ENCODE measurements around the gene STK11IP. TPM values are rescaled to one million over a fixed set of nuclear protein-coding genes. Genes with fewer than 3 reads are reported as not detected.
A peak's percentile ranks its signal among the peaks of the same experiment; 100 is the strongest.

The STK11IP gene
- total RNA-seq, 1 donor from 2014 or later = 34.5 TPM

GRCh38 chr2:219627103-219628100 lies 29.7 kb downstream of the STK11IP start, which contains the start of gene SLC4A3:
TSS of gene SLC4A3 (plus strand) at chr2:219627630. CDS start at chr2:219627993, 363 bp downstream.
- Mint-ChIP-seq H3K27ac (ENCODE audit: unreplicated experiment) (no peak within 1 kb of the TSS), H3K9me3 (ENCODE audit: unreplicated experiment) (no peaks in the 10 kb centered on the region), H3K4me3 (ENCODE audit: unreplicated experiment) (peak within 1 kb of the TSS; percentile 79), H3K27me3 (ENCODE audit: unreplicated experiment) (peaks cover 15% of the 10 kb centered on the region), H3K4me1 (ENCODE audit: low read depth, unreplicated experiment) (peaks cover 4% of the 10 kb centered on the region), H3K36me3 (ENCODE audit: unreplicated experiment) (no peaks in the 10 kb centered on the region)
- TF ChIP-seq, protein P1, sequence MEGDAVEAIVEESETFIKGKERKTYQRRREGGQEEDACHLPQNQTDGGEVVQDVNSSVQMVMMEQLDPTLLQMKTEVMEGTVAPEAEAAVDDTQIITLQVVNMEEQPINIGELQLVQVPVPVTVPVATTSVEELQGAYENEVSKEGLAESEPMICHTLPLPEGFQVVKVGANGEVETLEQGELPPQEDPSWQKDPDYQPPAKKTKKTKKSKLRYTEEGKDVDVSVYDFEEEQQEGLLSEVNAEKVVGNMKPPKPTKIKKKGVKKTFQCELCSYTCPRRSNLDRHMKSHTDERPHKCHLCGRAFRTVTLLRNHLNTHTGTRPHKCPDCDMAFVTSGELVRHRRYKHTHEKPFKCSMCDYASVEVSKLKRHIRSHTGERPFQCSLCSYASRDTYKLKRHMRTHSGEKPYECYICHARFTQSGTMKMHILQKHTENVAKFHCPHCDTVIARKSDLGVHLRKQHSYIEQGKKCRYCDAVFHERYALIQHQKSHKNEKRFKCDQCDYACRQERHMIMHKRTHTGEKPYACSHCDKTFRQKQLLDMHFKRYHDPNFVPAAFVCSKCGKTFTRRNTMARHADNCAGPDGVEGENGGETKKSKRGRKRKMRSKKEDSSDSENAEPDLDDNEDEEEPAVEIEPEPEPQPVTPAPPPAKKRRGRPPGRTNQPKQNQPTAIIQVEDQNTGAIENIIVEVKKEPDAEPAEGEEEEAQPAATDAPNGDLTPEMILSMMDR (IDR thresholded peaks at IDR 0.05; ENCODE audit: partially characterized antibody, unreplicated experiment) = no peak
- peak; percentile 61 for DNase-seq

DNA sequence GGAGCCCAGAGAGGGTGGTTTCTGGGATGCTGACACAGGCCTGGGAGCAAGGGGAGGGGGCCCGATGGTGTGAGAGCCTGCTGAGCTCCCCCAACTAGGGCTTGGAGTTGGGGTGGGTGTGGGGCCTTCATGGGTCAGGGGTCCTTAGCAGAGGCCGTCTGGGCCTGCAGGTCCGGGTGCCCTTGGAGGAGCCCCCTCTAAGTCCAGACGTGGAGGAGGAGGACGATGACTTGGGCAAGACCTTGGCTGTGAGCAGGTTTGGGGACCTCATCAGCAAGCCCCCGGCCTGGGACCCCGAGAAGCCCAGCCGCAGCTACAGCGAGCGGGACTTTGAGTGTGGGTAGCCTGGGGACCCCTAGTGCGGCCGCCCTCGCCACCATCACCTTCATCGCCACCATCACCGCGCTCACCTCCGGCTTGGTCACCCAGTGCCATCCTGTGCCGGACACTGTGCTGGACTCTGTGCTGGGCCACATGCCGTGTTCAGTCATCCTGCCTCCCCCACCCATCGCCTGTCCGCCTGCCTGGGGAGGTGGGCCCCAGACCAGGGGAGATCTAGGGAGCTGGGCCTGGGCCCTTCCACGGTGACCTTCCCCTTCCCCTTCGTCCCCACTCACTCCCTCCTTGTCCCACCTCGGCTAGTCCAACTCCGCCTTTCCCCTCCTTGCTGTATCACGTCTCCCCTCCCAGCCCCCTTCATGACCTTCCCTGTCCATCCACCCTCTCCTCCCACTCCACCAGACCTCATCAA lies 30.8 kb downstream of the STK11IP start:
- no peak for DNase-seq
- H3K9me3 Mint-ChIP-seq (ENCODE audit: unreplicated experiment) = no peaks in the 10 kb centered on the region
- H3K36me3 Mint-ChIP-seq (ENCODE audit: unreplicated experiment) = no peaks in the 10 kb centered on the region
- H3K4me3 Mint-ChIP-seq (ENCODE audit: unreplicated experiment) = peak overlapping the region; percentile 42
- no peak overlapping the region for H3K27ac Mint-ChIP-seq (ENCODE audit: unreplicated experiment)
- TF ChIP-seq, protein P1 (IDR thresholded peaks at IDR 0.05; ENCODE audit: partially characterized antibody, unreplicated experiment) = no peak
- H3K4me1 Mint-ChIP-seq (ENCODE audit: low read depth, unreplicated experiment) = peaks cover 4% of the 10 kb centered on the region
- peaks cover 14% of the 10 kb centered on the region for H3K27me3 Mint-ChIP-seq (ENCODE audit: unreplicated experiment)

GRCh38 chr2:219628986-219629901 lies 31.6 kb downstream of the STK11IP start:
- H3K27me3 Mint-ChIP-seq (ENCODE audit: unreplicated experiment) = peaks cover 14% of the 10 kb centered on the region
- no peaks in the 10 kb centered on the region for H3K9me3 Mint-ChIP-seq (ENCODE audit: unreplicated experiment)
- H3K4me3 Mint-ChIP-seq (ENCODE audit: unreplicated experiment) = no peak overlapping the region
- peaks cover 4% of the 10 kb centered on the region for H3K4me1 Mint-ChIP-seq (ENCODE audit: low read depth, unreplicated experiment)
- TF ChIP-seq, protein P1 (IDR thresholded peaks at IDR 0.05; ENCODE audit: partially characterized antibody, unreplicated experiment) = no peak
- DNase-seq = no peak
- H3K27ac Mint-ChIP-seq (ENCODE audit: unreplicated experiment) = no peak overlapping the region
- H3K36me3 Mint-ChIP-seq (ENCODE audit: unreplicated experiment) = no peaks in the 10 kb centered on the region

- no peak for DNase-seq
- Mint-ChIP-seq H3K4me1 (ENCODE audit: low read depth, unreplicated experiment) (peaks cover 4% of the 10 kb centered on the region), H3K4me3 (ENCODE audit: unreplicated experiment) (no peak overlapping the region), H3K9me3 (ENCODE audit: unreplicated experiment) (no peaks in the 10 kb centered on the region), H3K36me3 (ENCODE audit: unreplicated experiment) (no peaks in the 10 kb centered on the region), H3K27ac (ENCODE audit: unreplicated experiment) (no peak overlapping the region), H3K27me3 (ENCODE audit: unreplicated experiment) (peaks cover 14% of the 10 kb centered on the region)
- TF ChIP-seq, protein P1 (IDR thresholded peaks at IDR 0.05; ENCODE audit: partially characterized antibody, unreplicated experiment) = no peak
Measured at GRCh38 chr2:219629976-219630695, 32.5 kb downstream of the STK11IP start.

All from glutamatergic neuron (in vitro differentiated cells).